ENCODE data around the gene BACE2.

DNA sequence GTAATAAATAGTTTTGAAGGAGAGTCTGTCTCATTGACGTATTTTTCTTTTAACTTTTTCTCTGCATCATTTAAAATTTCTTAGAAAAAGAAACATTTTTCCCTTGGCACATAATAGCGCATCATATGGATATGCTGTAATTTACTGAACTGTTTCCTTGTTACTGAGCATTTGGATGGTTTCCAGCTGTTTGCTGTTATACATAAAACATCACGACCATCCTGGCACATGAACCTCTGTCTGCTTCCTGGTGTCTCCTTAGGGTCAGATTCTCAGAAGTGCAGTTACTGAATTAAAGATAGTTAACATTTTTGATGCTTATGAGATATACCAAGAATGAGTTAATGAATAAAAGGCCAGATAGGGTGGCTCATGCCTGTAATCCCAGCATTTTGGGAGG lies 67.2 kb downstream of the BACE2 start:
- TF ChIP-seq, protein P1, sequence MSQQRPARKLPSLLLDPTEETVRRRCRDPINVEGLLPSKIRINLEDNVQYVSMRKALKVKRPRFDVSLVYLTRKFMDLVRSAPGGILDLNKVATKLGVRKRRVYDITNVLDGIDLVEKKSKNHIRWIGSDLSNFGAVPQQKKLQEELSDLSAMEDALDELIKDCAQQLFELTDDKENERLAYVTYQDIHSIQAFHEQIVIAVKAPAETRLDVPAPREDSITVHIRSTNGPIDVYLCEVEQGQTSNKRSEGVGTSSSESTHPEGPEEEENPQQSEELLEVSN (IDR thresholded peaks at IDR 0.05; ENCODE audit: borderline replicate concordance, low read depth), result no peak
- no peak for TF ChIP-seq ZFP36 (IDR thresholded peaks at IDR 0.05; ENCODE audit: borderline replicate concordance, partially characterized antibody)
- TF ChIP-seq POLR2A (IDR thresholded peaks at IDR 0.05; ENCODE audit: low read length), result no peak
- TF ChIP-seq CHD2 (IDR thresholded peaks at IDR 0.05; ENCODE audit: low read length, partially characterized antibody), result no peak
- TF ChIP-seq CTCF (IDR thresholded peaks at IDR 0.05), result no peak
- no peak for TF ChIP-seq FOSL2 (IDR thresholded peaks at IDR 0.05)
- no peak for TF ChIP-seq FOSL2 (CRISPR knock-in tag; IDR thresholded peaks at IDR 0.05)
- TF ChIP-seq EHF (CRISPR knock-in tag; IDR thresholded peaks at IDR 0.05), result no peak
- no peak for TF ChIP-seq BHLHE40 (IDR thresholded peaks at IDR 0.05; ENCODE audit: low read depth, low read length)
- TF ChIP-seq NR3C1 (IDR thresholded peaks at IDR 0.05), result no peak
- no peak for TF ChIP-seq NPAS2 (CRISPR knock-in tag; IDR thresholded peaks at IDR 0.05; ENCODE audit: borderline replicate concordance)
- TF ChIP-seq CBX8 (IDR thresholded peaks at IDR 0.05), result no peak
- TF ChIP-seq SMC3 (IDR thresholded peaks at IDR 0.05), result no peak
- no peak for TF ChIP-seq EP300 (IDR thresholded peaks at IDR 0.05)
